ENCODE results near the gene KCNMA1.

KCNMA1 gene

GRCh38 chr10:77205135-77205534, 432.5 kb downstream of the KCNMA1 start:
- DNase-seq (ENCODE audit: low spot score) = no peak

GRCh38 chr10:77204171-77204570, 433.4 kb downstream of the KCNMA1 start:
- no peak for DNase-seq (ENCODE audit: low spot score)

- DNase-seq (ENCODE audit: low spot score) = no peak
Observed at GRCh38 chr10:77202857-77203256, 434.8 kb downstream of the KCNMA1 start.

GRCh38 chr10:77201135-77202106, 436.2 kb downstream of the KCNMA1 start:
- DNase-seq (ENCODE audit: low spot score) = no peak

GRCh38 chr10:77197544-77197943, 440.1 kb downstream of the KCNMA1 start:
- no peak for DNase-seq (ENCODE audit: low spot score)

- DNase-seq (ENCODE audit: low spot score) = no peak
Observed at GRCh38 chr10:77196614-77197013, 441.0 kb downstream of the KCNMA1 start.

- DNase-seq (ENCODE audit: low spot score) = no peak
Observed at GRCh38 chr10:77195101-77195500, 442.5 kb downstream of the KCNMA1 start.

GRCh38 chr10:77193001-77193400, 444.6 kb downstream of the KCNMA1 start:
- no peak for DNase-seq (ENCODE audit: low spot score)

GRCh38 chr10:77192402-77192801, 445.2 kb downstream of the KCNMA1 start:
- no peak for DNase-seq (ENCODE audit: low spot score)

GRCh38 chr10:77191324-77192049, 446.1 kb downstream of the KCNMA1 start:
- no peak for DNase-seq (ENCODE audit: low spot score)

GRCh38 chr10:77190291-77190690, 447.3 kb downstream of the KCNMA1 start:
- no peak for DNase-seq (ENCODE audit: low spot score)

GRCh38 chr10:77189520-77189919, 448.1 kb downstream of the KCNMA1 start:
- no peak for DNase-seq (ENCODE audit: low spot score)

- DNase-seq (ENCODE audit: low spot score) = no peak
Observed at GRCh38 chr10:77189075-77189474, 448.5 kb downstream of the KCNMA1 start.

- no peak for DNase-seq (ENCODE audit: low spot score)
Observed at GRCh38 chr10:77188521-77188920, 449.1 kb downstream of the KCNMA1 start.

- DNase-seq (ENCODE audit: low spot score) = no peak
Observed at GRCh38 chr10:77188000-77188395, 449.6 kb downstream of the KCNMA1 start.

- DNase-seq (ENCODE audit: low spot score) = no peak
Observed at GRCh38 chr10:77187376-77187999, 450.1 kb downstream of the KCNMA1 start.

- DNase-seq (ENCODE audit: low spot score) = no peak
Observed at GRCh38 chr10:77186936-77187335, 450.7 kb downstream of the KCNMA1 start.

- DNase-seq (ENCODE audit: low spot score) = no peak
Observed at GRCh38 chr10:77185696-77186095, 451.9 kb downstream of the KCNMA1 start.

GRCh38 chr10:77182803-77183202, 454.8 kb downstream of the KCNMA1 start:
- no peak for DNase-seq (ENCODE audit: low spot score)

GRCh38 chr10:77180794-77181193, 456.8 kb downstream of the KCNMA1 start:
- no peak for DNase-seq (ENCODE audit: low spot score)

- DNase-seq (ENCODE audit: low spot score) = no peak
Observed at GRCh38 chr10:77180104-77180503, 457.5 kb downstream of the KCNMA1 start.

- DNase-seq (ENCODE audit: low spot score) = peak; percentile 45
Observed at GRCh38 chr10:77179015-77179695, 458.5 kb downstream of the KCNMA1 start.
